ENCODE data around the gene PAX7. TPM values are rescaled to one million over a fixed set of nuclear protein-coding genes. Genes with fewer than 3 reads are reported as not detected.

Gene PAX7
- polyA plus RNA-seq, 1 of the 3 experiments (the other 2 are of a cell fraction), result not detected

DNA sequence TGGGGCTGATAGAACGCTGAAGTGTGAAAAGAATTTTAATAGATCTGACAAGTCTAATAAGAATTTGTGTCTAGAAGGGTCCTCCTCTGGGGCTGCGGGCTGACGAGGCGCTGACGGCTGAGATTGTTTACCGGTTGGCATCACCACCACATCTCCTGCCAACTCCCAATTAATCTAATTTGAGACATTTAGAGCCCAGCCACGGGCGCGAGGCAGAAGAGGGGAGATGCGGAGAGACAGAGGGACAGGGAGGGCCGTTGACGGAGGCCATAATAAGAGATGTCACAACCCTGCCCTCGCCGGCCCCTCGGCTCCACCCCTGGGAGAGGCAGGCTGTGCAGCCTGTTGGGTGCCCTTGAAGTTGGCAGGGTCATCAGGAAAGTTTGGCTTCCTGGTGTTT, 109.3 kb downstream of the PAX7 start:
- Histone ChIP-seq H3K36me3 (replicated peaks in 1 of 2; ENCODE audit: control insufficient read depth in 1 of 2, insufficient read depth in 2 of 2, low read length in 1 of 2) (no peaks in the 10 kb centered on the region), H3K79me2 (ENCODE audit: insufficient read depth) (no peaks in the 10 kb centered on the region), H3K9me3 (no peaks in the 10 kb centered on the region), H3K27ac (ENCODE audit: low read depth in 2 of 2, low read length in 1 of 2) (no peak overlapping the region), H3K4me2 (no peak overlapping the region), H3K9me2 (no peaks in the 10 kb centered on the region), H3K9ac (no peak overlapping the region), H3F3A (replicated peaks; ENCODE audit: insufficient read depth) (no peaks in the 10 kb centered on the region), H2AFZ (ENCODE audit: low read depth) (no peak overlapping the region), H4K20me1 (ENCODE audit: insufficient read depth) (no peaks in the 10 kb centered on the region), H3K4me3 (ENCODE audit: low read depth in 2 of 2, low read length in 1 of 2) (no peak overlapping the region), H3K4me1 (ENCODE audit: control insufficient read depth in 1 of 2, insufficient read depth in 2 of 2, low read depth in 1 of 2, low read length in 1 of 2) (no peaks in the 10 kb centered on the region), H3K27me3 (ENCODE audit: insufficient read depth) (no peaks in the 10 kb centered on the region)
- 58% methylated on average over 9 of the region's 15 CpGs for WGBS (ENCODE audit: low lambda C conversion rate)
- TF ChIP-seq SIN3A (IDR thresholded peaks at IDR 0.05; ENCODE audit: borderline replicate concordance, low read depth, low read length) (no peak), IRF3 (IDR thresholded peaks at IDR 0.05; ENCODE audit: low read depth, low read length) (no peak), RXRA (IDR thresholded peaks at IDR 0.05; ENCODE audit: borderline replicate concordance, low read depth) (no peak), SMC3 (IDR thresholded peaks at IDR 0.05; ENCODE audit: low read depth, low read length) (no peak), GATA2 (CRISPR knock-in tag; IDR thresholded peaks at IDR 0.05) (no peak), NFIC (IDR thresholded peaks at IDR 0.05; ENCODE audit: borderline replicate concordance) (no peak), FOSL2 (IDR thresholded peaks at IDR 0.05; ENCODE audit: borderline replicate concordance, low read depth) (no peak), MEF2A (IDR thresholded peaks at IDR 0.05; ENCODE audit: borderline replicate concordance, low read depth) (no peak), FOXM1 (IDR thresholded peaks at IDR 0.05; ENCODE audit: low read depth) (no peak), FOXJ3 (CRISPR knock-in tag; IDR thresholded peaks at IDR 0.05) (no peak), EZH2phosphoT487 (IDR thresholded peaks at IDR 0.05; ENCODE audit: borderline replicate concordance, low read depth) (no peak), MAX (IDR thresholded peaks at IDR 0.05; ENCODE audit: low read depth) (no peak)
- TF ChIP-seq, protein P1, sequence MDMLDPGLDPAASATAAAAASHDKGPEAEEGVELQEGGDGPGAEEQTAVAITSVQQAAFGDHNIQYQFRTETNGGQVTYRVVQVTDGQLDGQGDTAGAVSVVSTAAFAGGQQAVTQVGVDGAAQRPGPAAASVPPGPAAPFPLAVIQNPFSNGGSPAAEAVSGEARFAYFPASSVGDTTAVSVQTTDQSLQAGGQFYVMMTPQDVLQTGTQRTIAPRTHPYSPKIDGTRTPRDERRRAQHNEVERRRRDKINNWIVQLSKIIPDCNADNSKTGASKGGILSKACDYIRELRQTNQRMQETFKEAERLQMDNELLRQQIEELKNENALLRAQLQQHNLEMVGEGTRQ (IDR thresholded peaks at IDR 0.05; ENCODE audit: borderline replicate concordance, low read depth, low read length), result no peak
- TF ChIP-seq, protein P2, sequence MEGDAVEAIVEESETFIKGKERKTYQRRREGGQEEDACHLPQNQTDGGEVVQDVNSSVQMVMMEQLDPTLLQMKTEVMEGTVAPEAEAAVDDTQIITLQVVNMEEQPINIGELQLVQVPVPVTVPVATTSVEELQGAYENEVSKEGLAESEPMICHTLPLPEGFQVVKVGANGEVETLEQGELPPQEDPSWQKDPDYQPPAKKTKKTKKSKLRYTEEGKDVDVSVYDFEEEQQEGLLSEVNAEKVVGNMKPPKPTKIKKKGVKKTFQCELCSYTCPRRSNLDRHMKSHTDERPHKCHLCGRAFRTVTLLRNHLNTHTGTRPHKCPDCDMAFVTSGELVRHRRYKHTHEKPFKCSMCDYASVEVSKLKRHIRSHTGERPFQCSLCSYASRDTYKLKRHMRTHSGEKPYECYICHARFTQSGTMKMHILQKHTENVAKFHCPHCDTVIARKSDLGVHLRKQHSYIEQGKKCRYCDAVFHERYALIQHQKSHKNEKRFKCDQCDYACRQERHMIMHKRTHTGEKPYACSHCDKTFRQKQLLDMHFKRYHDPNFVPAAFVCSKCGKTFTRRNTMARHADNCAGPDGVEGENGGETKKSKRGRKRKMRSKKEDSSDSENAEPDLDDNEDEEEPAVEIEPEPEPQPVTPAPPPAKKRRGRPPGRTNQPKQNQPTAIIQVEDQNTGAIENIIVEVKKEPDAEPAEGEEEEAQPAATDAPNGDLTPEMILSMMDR (IDR thresholded peaks at IDR 0.05), result no peak
- DNase-seq, result no peak
- POLR2A ChIA-PET, result no interaction called here
- CTCF ChIA-PET, result no interaction called here

GRCh38 chr1:18740617-18741016, 110.0 kb downstream of the PAX7 start:
- WGBS (ENCODE audit: low lambda C conversion rate), result 20% methylated on average over 1 of the region's 1 CpG

More at GRCh38 chr1:18740617-18741016, 110.0 kb downstream of the PAX7 start:
- H3K9ac ChIP-seq, result no peak overlapping the region
- no peaks in the 10 kb centered on the region for H3K27me3 ChIP-seq (ENCODE audit: insufficient read depth)
- H3K4me1 ChIP-seq (ENCODE audit: control insufficient read depth in 1 of 2, insufficient read depth in 2 of 2, low read depth in 1 of 2, low read length in 1 of 2), result no peaks in the 10 kb centered on the region
- no peak overlapping the region for H3K4me3 ChIP-seq (ENCODE audit: low read depth in 2 of 2, low read length in 1 of 2)
- H3K79me2 ChIP-seq (ENCODE audit: insufficient read depth), result no peaks in the 10 kb centered on the region
- H3K9me2 ChIP-seq, result no peaks in the 10 kb centered on the region
- ChIA-PET POLR2A (no interaction called here), CTCF (no interaction called here)
- TF ChIP-seq SIN3A (IDR thresholded peaks at IDR 0.05; ENCODE audit: borderline replicate concordance, low read depth, low read length) (no peak), RAD21 (IDR thresholded peaks at IDR 0.05; ENCODE audit: low read length) (no peak), TAF1 (IDR thresholded peaks at IDR 0.05; ENCODE audit: borderline replicate concordance, low read depth, low read length) (no peak), POLR2AphosphoS5 (IDR thresholded peaks at IDR 0.05; ENCODE audit: low read depth, low read length) (no peak), ELF1 (IDR thresholded peaks at IDR 0.05) (no peak), RCOR1 (IDR thresholded peaks at IDR 0.05; ENCODE audit: low read length) (no peak), JUND (IDR thresholded peaks at IDR 0.05) (no peak)
- TF ChIP-seq, protein P3, sequence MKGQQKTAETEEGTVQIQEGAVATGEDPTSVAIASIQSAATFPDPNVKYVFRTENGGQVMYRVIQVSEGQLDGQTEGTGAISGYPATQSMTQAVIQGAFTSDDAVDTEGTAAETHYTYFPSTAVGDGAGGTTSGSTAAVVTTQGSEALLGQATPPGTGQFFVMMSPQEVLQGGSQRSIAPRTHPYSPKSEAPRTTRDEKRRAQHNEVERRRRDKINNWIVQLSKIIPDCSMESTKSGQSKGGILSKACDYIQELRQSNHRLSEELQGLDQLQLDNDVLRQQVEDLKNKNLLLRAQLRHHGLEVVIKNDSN (IDR thresholded peaks at IDR 0.05; ENCODE audit: borderline replicate concordance, low read depth), result no peak
- H3K4me2 ChIP-seq, result no peak overlapping the region
- H3K36me3 ChIP-seq (replicated peaks in 1 of 2; ENCODE audit: control insufficient read depth in 1 of 2, insufficient read depth in 2 of 2, low read length in 1 of 2), result no peaks in the 10 kb centered on the region
- H4K20me1 ChIP-seq (ENCODE audit: insufficient read depth), result no peaks in the 10 kb centered on the region
- H3F3A ChIP-seq (replicated peaks; ENCODE audit: insufficient read depth), result no peaks in the 10 kb centered on the region
- H3K27ac ChIP-seq (ENCODE audit: low read depth in 2 of 2, low read length in 1 of 2), result no peak overlapping the region
- no peaks in the 10 kb centered on the region for H3K9me3 ChIP-seq
- DNase-seq, result no peak
- no peak overlapping the region for H2AFZ ChIP-seq (ENCODE audit: low read depth)

Measured in SK-N-SH (cell line).